ENCODE results near the gene MAGEB6. TPM values are rescaled to one million over a fixed set of nuclear protein-coding genes. Genes with fewer than 3 reads are reported as not detected.
"Not testable (repeated sequence)": the region's sequence is repeated elsewhere in the genome, so short reads cannot be mapped to it uniquely, and the experiment has no call there.

Gene MAGEB6, protein sequence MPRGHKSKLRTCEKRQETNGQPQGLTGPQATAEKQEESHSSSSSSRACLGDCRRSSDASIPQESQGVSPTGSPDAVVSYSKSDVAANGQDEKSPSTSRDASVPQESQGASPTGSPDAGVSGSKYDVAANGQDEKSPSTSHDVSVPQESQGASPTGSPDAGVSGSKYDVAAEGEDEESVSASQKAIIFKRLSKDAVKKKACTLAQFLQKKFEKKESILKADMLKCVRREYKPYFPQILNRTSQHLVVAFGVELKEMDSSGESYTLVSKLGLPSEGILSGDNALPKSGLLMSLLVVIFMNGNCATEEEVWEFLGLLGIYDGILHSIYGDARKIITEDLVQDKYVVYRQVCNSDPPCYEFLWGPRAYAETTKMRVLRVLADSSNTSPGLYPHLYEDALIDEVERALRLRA
- not detected for total RNA-seq

DNA sequence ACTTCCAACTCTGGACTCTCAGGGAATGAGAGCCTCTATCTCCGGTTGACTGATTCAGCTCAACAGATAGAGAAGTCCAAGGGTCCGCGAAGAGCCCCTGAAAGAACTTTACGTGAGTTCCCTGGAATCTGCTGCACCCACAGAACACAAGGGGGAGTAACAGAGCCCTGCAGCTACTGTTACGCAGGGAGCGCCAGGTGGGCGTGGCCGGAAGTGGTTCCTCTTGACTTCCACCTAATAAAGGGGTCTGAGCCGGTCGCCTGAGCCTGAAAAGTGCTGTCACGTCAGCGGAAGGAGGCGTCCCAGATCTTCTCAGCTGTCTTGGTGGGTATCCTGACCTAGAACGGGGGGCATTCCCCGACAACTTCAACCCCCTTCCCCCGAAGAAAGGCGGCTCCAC lies at the start of gene MAGEB6:
MAGEB6 (plus strand) TSS at position 237 of the 400 bp plus-strand sequence. CDS start 1,407 bp downstream, outside the sequence.
- no peak for DNase-seq (ENCODE audit: low spot score)

DNA sequence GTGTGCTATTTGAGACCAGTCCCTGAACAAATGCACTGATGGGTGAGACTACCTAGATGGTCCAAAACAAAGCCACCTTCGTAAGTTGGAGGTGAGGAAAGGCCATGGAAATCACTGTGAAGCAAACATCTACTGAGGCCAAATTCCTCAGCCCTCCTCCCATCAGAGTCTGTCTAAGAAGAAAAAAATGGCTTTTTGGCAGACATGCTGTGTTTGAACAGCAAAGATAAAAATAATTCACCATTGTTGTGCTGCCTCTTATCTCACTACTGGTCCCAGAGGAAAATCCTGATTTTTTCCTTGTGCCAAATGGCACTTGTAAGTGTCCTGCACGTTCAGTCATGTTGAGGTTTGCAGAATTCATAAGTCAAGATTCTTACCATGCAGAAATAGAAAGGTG lies 46.2 kb upstream of the MAGEB6 start:
- DNase-seq (ENCODE audit: low spot score): no peak

DNA sequence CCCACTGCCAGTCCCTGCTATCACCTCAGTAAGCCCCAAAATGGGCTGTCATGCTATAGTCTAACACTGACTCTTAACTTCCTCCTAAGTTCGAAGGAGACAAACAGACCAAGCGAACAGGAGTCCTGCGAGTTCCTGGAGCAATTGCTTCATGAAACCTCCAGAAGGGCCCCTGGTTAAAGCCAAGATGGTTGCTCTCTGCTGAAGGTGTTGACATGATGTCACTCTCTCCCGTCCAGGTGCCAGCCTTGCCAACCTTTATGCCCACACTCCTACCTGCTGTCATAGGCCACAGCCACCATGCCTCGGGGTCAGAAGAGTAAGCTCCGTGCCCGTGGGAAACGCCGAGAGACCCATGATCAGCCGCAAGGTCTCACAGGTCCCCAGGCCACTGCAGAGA lies 31.9 kb upstream of the MAGEB6 start, which contains the start of gene MAGEB6B:
MAGEB6B (plus strand) TSS at position 301 of the 400 bp plus-strand sequence; CDS start at position 301, 0 bp downstream.
- DNase-seq (ENCODE audit: low spot score): no peak

DNA sequence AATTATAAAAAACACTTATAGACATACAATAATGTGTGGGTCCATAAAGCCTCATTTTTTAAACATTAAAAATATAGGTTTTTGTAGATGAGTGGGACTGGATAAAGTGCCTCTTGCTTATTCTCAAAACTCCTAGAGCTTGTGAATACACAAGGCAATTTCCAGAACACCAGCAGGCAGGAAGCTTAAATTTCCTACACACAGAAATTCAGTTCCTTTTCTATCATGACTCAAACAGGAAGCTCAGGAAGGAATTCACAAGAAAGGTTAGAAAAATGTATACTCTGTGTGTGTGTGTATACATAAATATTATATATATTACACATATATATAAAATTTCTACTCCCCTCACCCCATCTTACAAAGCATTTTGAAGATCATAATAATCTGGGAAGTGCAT lies 11.3 kb downstream of the MAGEB6 start:
- DNase-seq (ENCODE audit: low spot score): no peak

DNA sequence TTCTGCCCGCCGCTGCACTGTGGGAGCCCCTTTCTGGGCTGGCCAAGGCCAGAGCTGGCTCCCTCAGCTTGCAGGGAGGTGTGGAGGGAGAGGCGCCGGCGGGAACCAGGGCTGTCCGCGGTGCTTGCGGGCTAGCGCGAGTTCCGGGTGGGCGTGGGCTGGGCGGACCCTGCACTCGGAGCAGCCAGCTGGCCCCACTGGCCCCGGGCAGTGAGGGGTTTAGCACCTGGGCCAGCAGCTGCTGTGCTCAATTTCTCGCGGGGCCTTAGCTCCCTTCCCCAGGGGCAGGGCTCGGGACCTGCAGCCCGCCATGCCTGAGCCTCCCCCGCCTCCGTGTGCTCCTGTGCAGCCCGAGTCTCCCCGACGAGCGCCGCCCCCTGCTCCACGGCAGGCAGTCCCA lies 12.5 kb downstream of the MAGEB6 start:
- not testable (repeated sequence) for DNase-seq (ENCODE audit: low spot score)

DNA sequence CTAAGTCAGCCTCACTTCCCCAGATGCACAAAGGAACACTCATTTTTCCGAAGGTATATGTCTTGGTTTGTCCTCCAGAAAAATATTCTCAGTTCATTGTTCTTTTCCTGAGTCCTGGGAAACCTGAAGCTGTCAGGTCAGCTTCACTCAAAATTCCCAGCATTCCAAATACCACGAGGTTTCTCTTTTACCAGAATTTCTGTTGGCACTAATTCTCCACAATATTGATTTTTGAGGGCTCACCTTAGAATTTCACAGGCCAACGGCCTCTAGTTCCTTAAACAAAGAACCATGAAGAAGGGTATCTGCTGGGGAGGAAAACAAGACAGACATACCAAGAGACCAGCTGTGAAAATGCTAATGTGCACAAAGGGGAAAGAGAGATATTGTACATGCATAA lies 15.8 kb downstream of the MAGEB6 start:
- no peak for DNase-seq (ENCODE audit: low spot score)

DNA sequence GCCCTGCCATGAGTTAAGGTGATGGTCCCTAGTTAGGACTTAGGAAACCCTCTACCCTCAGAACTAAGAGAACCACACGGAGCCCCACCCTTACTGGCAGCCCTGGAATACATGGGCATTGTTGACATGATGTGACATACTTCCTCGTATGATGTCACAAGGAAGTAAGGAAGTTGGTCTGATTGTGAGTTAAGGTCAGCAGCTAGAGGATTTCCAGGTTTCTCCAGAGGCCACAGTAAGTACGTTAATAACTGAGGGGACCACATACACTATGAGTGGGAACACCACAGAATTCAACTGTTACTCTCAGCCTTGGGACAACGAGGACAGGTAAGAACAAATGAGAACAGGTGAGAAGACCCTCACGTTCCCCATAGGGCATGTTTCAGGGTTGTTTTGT lies 23.6 kb downstream of the MAGEB6 start, which contains the start of gene MAGEB5:
MAGEB5 (plus strand) TSS at position 301 of the 400 bp plus-strand sequence. CDS start 1,133 bp downstream, outside the sequence.
- no peak for DNase-seq (ENCODE audit: low spot score)

DNA sequence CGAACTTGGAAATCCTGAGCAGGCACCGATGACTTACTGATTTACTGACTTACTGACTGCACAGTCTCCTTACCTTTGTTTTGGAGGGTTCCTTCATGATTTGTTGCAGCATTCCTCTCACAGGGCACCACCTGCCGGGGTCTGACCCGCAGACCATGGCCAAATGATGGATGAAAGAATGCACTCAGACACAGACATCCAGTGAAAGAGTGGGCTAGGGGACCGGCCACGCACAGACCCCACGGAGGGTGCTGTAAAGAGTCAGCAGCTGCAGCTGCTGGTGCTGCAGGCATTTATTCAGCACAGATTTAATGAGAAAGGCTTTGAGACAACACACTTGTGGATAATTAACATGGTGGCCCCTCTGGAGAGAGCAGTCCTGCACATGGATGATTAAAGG lies 27.1 kb downstream of the MAGEB6 start:
- DNase-seq (ENCODE audit: low spot score): no peak

DNA sequence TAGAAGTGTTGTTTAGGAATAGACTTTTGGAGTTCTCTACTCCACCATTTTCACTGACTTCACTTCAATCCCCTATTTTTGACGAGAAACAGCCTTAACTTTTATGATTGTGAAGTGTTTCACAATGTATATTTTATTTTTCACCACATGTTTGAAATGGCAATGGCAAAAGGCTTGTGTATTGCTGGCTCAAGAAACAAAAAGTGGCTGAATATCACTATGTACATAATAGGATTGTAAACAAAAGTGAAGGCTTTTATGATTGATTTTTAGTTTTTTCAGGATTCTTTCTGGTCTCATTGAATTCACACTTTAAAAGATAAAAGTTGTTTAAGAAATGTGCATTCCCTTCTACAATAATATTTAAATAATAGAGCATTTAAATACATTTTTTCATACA lies 41.9 kb downstream of the MAGEB6 start:
- DNase-seq (ENCODE audit: low spot score): no peak

Other genes starting within 250 kb of the MAGEB6 start
- gene MAGEB18, start 54.1 kb upstream of the MAGEB6 start, total RNA-seq: not detected
- not detected for gene MAGEB6B, start 31.8 kb upstream of the MAGEB6 start, total RNA-seq
- gene MAGEB5, start 23.7 kb downstream of the MAGEB6 start, total RNA-seq: not detected